Midbrain (tissue), 1 donor: ENCODE results near the gene PRKCH.

ENCODE experiments used
- DNase-seq: peaks from one replicate; lab custom pipeline; 2025; lab: John Stamatoyannopoulos, UW

PRKCH gene

DNA sequence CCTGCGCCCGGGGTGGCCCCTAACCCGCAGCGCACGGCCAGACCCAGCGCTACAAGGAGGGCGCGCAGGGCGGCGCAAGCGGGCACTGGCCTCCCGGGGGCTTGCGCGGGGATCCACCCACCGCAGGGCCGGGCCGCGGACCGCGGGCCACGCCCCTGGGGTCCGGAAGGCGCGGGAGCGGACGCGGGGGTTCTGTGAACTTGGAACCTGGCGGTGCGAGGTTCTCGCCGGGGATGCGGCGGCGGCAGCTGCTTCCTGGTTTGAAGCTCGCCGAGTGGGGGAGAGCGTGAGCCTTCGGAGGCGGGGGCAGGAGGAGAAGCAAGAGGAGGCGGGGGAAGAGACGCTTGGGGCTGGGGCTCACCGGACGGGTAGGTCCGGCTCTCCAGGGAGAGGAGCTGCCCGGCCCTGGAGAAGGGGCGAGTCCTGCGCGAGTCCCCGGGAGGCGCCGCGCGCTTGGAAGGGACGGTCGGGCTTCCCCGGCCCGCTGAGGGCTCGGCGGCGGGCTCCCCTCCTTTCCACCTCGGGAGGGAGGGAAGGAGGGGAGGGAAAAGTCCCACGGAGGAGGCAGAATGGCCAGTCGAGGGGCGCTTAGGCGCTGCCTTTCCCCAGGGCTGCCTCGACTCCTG is at the start of gene PRKCH:
TSS of gene PRKCH (plus strand) at position 195 of the 626 bp plus-strand sequence. CDS start 523 bp downstream, outside the sequence.
- peak; percentile 11 for DNase-seq

DNA sequence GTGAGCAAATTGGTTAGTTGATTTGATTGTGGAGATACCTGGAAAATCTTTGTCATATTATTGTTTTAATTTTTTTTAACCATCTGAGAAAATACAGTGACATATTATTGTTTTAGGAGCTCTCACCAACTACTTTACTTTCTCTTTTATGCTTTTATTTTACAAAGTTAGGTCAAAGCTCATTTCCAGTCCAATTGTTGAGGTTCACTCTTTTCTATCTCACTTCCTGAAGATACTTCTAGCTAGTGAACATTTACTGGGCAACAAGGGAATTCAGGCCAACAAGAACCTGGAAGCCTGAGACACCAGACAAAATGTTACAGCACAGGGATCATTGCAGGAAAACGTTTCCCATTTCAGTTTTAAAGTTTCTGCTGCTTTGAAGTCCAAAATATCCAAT is 44.1 kb upstream of the PRKCH start:
- no peak for DNase-seq

GRCh38 chr14:61277784-61278183 is 43.6 kb upstream of the PRKCH start:
- no peak for DNase-seq

DNA sequence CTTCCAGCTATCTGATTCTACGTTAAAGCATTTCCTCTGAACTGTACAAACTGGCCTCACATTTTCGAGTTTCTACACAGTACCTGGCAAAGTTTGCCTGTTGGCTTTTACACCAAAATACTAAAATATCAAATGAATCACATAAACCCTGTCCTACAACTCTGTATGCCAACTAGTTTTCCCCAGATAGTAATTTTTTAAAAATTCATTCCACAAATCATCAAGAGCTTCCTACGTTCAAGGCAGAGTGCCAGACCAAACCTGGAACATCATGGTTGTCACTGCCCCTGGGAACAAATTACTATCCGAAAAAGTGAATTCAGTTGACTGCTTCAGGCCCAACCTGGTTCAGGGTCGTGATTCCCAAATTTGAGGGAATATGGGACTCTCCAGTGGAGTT is 42.3 kb upstream of the PRKCH start:
- DNase-seq = no peak

- no peak for DNase-seq
Observed at GRCh38 chr14:61280092-61280525, 41.3 kb upstream of the PRKCH start.

DNA sequence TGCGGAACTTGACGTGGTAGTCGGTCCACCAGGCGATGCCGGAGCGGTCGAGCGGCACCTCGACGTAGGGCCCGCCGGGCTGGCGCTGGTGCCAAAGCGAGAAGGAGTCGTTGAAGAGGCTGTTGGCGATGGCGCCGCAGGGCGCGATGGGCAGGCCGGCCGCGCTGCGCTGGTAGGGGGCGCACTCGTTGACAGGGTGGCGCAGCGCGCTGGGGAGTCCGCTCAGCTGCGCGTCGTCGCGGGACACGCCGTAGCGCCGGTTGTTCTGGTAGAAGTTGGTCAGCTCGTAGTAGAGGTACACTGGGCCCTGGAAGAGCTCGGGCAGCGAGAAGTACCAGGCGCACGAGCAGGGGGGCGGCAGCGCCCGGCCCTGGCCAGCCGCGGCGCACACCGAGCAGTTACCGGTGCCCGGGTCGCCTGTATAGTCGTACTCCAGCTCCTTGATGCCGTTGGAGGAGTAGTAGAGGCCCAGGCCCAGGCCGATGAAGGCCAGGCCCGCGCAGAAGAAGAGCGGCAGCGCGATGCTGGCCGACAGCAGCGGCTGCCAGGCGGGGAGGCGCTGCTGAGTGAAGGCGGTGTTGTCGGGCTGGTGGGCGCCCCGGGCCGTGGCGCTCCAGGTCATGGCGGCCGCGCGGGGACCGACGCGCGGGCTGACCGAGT is 40.7 kb upstream of the PRKCH start:
- no peak for DNase-seq

DNA sequence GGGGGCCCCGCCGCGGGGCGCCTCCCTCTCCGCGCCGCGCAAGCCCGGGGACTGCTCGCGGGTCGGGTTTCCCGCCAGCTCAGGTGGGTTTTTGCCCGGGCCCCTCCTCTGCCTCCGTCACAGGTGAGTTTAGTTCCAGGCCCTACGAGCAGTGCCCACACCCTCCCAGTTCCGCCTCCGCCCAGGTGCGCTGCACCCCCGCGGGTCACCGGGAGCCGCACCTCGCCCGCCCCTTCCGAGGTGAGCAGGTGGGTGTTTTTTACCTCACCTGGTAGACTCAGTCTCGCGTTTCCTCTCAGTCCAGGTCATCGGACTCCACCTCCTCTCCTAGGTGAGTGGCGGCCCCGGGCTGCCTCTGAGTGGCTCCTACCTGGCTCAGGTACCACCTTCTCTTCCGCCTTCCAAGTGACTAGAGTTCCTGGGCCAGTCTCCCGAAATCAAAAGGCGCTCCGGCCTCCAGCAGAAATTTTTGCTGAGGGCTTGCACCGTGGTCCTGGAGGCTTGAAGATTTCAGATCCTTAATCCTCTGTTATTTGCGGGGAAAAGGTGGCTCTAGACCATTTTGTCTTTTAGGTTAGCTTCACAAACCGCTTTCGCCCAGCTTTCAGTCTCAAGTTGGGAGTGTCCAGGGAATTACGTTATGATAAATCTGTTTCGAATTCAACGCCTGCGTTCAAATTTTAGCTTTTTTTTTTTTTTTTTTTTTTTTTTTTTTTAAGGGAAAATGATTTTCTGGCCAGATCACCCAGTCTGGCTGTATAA is 40.0 kb upstream of the PRKCH start, which contains the start of gene TMEM30B:
TSS of gene TMEM30B (minus strand) at position 153 of the 762 bp plus-strand sequence. CDS start 191 bp downstream, outside the sequence.
- DNase-seq = no peak

DNA sequence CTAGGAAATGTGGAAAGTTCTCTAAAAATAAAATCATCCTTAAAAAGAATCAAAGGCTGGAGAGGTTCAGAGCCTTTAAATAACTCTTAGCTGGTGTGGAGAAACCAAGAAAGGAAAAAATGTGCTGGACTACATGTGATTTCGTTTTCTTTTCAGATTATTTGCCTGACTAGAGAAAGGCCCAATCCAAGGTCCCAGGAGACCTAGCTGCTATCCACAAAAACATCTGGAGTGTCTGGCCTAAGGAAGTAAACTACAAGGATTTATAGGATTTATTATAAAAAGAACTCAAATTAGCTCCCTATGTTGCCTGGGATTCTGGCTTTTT is 39.5 kb upstream of the PRKCH start:
- no peak for DNase-seq

- DNase-seq = no peak
Observed at GRCh38 chr14:61282746-61283145, 38.6 kb upstream of the PRKCH start.

DNA sequence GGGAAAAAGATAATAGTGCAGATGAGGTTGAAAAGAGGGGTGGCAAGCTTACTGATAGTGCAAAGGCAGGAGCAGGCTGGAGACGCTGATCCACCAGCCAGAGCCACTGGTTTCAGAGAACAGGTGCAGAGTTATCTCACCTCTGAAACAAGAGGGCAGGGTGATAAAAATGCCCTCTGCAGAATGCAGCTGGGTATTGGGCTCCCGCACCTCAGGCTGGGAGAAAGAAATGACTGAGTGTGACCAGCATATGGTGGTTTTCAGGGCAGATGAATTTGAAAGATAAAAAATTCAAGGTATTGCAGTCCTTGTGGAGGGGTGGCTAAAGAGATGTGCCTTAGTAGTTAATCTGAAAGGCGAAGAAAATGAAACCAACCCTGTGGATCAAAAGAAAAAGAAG is 37.4 kb upstream of the PRKCH start:
- DNase-seq = no peak

GRCh38 chr14:61285364-61285763 is 36.0 kb upstream of the PRKCH start:
- no peak for DNase-seq

- no peak for DNase-seq
Observed at GRCh38 chr14:61287196-61287595, 34.2 kb upstream of the PRKCH start.

DNA sequence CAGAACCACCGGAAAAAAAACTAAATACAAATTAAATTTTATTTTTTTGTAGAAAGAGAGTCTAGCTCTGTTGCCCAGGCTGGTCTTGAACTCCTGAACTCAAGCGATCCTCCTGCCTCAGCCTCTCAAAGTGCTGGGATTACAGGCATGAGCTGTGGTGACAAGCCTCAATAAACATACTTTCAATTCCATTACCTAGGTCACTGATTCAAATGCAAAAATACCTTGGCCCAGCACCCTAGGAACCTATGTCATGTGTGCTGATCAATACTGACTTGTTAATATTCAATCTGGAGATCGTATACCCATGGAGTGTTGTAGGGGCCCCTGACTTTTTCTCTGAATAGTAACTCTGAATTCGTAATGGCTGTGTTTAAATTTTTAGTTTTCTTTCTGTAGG is 33.2 kb upstream of the PRKCH start:
- no peak for DNase-seq

- DNase-seq = no peak
Observed at GRCh38 chr14:61288720-61289119, 32.7 kb upstream of the PRKCH start.

- DNase-seq = no peak
Observed at GRCh38 chr14:61290701-61291100, 30.7 kb upstream of the PRKCH start.

- DNase-seq = no peak
Observed at GRCh38 chr14:61296151-61296550, 25.2 kb upstream of the PRKCH start.

DNA sequence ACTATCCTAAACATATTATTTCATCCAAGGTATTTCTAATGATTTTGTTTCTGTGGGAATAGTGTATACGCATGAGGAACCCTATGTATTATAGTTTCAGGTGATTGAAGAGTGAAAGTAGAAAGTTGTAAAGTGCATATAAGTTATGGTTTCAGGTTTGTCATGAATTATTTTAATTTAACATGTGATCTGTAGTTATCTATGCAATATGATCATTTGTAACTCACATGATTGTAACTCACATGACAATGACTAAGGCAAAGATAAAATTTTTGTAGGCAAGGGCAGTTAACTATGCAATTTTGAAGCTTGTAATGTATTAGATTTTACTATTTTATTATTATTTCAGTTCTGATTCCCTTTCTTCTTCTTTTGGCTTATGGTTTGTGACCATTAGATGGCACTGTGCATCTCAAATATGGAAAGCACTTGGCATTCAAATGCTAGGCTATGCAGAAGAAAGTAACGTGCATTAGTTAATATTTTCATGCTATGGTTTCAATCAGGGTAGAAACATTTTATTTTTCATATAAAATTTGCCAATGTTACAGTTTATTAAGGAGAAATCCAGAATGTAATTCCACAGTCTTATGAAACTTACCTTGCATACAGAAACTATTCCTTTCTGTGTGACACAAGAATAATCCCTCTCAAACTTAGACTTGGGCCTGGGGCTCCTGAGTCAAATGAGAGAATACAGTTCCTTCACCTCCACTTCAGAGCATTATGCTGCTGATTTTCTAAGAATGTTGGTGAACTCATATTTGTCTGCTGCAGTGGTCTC is 24.5 kb upstream of the PRKCH start:
- peak; percentile 42 for DNase-seq

GRCh38 chr14:61297581-61297980 is 23.8 kb upstream of the PRKCH start:
- no peak for DNase-seq

DNA sequence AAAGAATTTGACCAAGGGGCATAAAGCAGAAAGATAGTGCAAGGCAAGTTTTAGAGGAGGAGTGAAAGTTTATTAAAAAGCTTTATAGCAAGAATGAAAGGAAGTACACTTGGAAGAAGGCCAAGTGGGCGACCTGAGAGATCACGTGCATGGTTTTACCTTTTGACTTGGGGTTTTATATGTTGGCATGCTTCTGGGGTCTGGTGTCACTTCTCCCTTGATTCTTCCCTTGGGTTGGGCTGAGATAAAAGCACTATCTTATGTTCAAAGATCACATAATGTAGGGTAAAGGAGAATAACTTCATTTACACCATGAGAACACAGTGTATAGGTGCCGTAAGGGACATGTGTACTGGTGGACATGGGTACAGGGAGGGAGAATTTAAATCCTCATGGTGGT is 22.6 kb upstream of the PRKCH start:
- no peak for DNase-seq

GRCh38 chr14:61300209-61300608 is 21.2 kb upstream of the PRKCH start:
- no peak for DNase-seq

- DNase-seq = no peak
Observed at GRCh38 chr14:61300754-61301153, 20.6 kb upstream of the PRKCH start.

GRCh38 chr14:61304688-61305087 is 16.7 kb upstream of the PRKCH start:
- no peak for DNase-seq
